Endothelial cell (in vitro differentiated cells): Measurements from ENCODE around the gene DUOX1. TPM values are rescaled to one million over a fixed set of nuclear protein-coding genes. Genes with fewer than 3 reads are reported as not detected.

ENCODE experiments used
- DNase-seq: peaks from one replicate; pipeline ENCODE4 v3.0.0; 2021; ENCODE audit warnings: low spot score
- H3K27ac Mint-ChIP-seq: one replicate; pipeline ENCODE4 v1.8.0; 2021; ENCODE audit warnings: mixed read lengths, inconsistent platforms; ENCODE audit not compliant: unreplicated experiment
- H3K27me3 Mint-ChIP-seq: one replicate; pipeline ENCODE4 v1.8.0; 2021; ENCODE audit warnings: mild to moderate bottlenecking, moderate library complexity, mixed read lengths, inconsistent platforms; ENCODE audit not compliant: unreplicated experiment
- H3K36me3 Mint-ChIP-seq: one replicate; pipeline ENCODE4 v1.8.0; 2021; ENCODE audit warnings: mild to moderate bottlenecking, low read depth, mixed read lengths, inconsistent platforms; ENCODE audit not compliant: unreplicated experiment
- H3K4me1 Mint-ChIP-seq: one replicate; pipeline ENCODE4 v1.8.0; 2021; ENCODE audit warnings: mild to moderate bottlenecking, mixed read lengths, inconsistent platforms; ENCODE audit not compliant: unreplicated experiment
- H3K4me3 Mint-ChIP-seq: one replicate; pipeline ENCODE4 v1.8.0; 2021; ENCODE audit warnings: mild to moderate bottlenecking, mixed read lengths, inconsistent platforms; ENCODE audit not compliant: unreplicated experiment
- H3K9me3 Mint-ChIP-seq: one replicate; pipeline ENCODE4 v1.8.0; 2021; ENCODE audit warnings: mixed read lengths, inconsistent platforms; ENCODE audit not compliant: unreplicated experiment
- total RNA-seq: library from RNA; stranded (reverse); fragmentation: NEBNext Ultra II Directional; extraction: Animal tissue kit (Norgen Biotek cat#: 25700); gene quantifications from one replicate; pipeline ENCODE4 v1.2.1, GENCODE V29; 2021; ENCODE audit not compliant: unreplicated experiment
- TF ChIP-seq, protein P1 (sequence below): fragments of 200-600 bp; sonication (generic); IDR thresholded peaks from one replicate; pipeline ENCODE4 v1.5.0; 2021; ENCODE audit warnings: antibody characterized with exemption; ENCODE audit not compliant: unreplicated experiment

Gene DUOX1
- total RNA-seq, 1 donor from 2014 or later = not detected

DNA sequence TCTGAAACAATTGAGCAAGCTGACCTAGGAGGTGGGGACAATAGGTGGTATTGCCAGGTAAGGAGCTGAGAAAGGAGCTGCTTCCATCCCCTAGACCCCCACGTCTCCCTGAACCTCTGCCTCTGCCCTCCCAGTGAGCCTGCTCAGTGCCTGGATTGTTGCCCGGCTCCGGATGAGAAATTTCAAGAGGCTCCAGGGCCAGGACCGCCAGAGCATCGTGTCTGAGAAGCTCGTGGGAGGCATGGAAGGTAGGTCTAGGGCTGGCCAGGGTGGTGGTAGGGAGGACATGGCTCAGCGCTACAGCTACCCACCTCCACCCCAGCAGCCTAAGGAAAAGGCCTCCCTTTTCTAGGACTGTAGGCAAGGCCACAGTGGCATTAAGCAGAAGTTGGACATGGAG is 13.3 kb downstream of the DUOX1 start:
- DNase-seq = no peak
- Mint-ChIP-seq H3K4me1 (peaks cover 3% of the 10 kb centered on the region), H3K36me3 (no peaks in the 10 kb centered on the region), H3K4me3 (no peak overlapping the region), H3K27me3 (peaks cover 5% of the 10 kb centered on the region), H3K9me3 (no peaks in the 10 kb centered on the region), H3K27ac (no peak overlapping the region)
- TF ChIP-seq, protein P1, sequence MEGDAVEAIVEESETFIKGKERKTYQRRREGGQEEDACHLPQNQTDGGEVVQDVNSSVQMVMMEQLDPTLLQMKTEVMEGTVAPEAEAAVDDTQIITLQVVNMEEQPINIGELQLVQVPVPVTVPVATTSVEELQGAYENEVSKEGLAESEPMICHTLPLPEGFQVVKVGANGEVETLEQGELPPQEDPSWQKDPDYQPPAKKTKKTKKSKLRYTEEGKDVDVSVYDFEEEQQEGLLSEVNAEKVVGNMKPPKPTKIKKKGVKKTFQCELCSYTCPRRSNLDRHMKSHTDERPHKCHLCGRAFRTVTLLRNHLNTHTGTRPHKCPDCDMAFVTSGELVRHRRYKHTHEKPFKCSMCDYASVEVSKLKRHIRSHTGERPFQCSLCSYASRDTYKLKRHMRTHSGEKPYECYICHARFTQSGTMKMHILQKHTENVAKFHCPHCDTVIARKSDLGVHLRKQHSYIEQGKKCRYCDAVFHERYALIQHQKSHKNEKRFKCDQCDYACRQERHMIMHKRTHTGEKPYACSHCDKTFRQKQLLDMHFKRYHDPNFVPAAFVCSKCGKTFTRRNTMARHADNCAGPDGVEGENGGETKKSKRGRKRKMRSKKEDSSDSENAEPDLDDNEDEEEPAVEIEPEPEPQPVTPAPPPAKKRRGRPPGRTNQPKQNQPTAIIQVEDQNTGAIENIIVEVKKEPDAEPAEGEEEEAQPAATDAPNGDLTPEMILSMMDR = no peak

DNA sequence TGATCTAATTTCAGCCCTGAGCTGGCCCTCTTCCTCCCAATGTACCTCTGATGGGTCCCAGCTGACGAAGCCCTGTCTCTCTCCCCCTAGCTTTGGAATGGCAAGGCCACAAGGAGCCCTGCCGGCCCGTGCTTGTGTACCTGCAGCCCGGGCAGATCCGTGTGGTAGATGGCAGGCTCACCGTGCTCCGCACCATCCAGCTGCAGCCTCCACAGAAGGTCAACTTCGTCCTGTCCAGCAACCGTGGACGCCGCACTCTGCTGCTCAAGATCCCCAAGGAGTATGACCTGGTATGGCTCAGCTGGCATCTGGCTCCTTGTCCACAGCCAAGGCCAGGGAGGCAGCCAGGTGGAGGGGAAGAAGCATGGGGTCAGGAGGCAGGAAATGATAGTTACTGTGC is 14.2 kb downstream of the DUOX1 start:
- DNase-seq = no peak
- no peaks in the 10 kb centered on the region for H3K36me3 Mint-ChIP-seq
- H3K27ac Mint-ChIP-seq = no peak overlapping the region
- H3K4me3 Mint-ChIP-seq = no peak overlapping the region
- TF ChIP-seq, protein P1 = no peak
- H3K9me3 Mint-ChIP-seq = no peaks in the 10 kb centered on the region
- H3K4me1 Mint-ChIP-seq = peaks cover 3% of the 10 kb centered on the region
- H3K27me3 Mint-ChIP-seq = peaks cover 5% of the 10 kb centered on the region

DNA sequence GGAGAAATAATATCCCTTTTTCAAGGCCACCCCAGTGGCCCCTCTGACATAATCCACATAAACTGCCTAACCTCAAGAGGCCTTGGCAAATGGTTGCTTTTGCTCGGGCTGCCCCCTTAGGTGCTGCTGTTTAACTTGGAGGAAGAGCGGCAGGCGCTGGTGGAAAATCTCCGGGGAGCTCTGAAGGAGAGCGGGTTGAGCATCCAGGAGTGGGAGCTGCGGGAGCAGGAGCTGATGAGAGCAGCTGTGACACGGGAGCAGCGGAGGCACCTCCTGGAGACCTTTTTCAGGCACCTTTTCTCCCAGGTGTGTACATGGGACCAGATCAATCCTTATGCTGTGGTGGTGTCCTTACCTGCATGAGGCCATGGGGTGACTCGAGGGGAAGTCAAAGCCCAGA is 15.0 kb downstream of the DUOX1 start:
- peaks cover 3% of the 10 kb centered on the region for H3K4me1 Mint-ChIP-seq
- no peak overlapping the region for H3K4me3 Mint-ChIP-seq
- TF ChIP-seq, protein P1 = no peak
- H3K27ac Mint-ChIP-seq = no peak overlapping the region
- no peaks in the 10 kb centered on the region for H3K9me3 Mint-ChIP-seq
- H3K36me3 Mint-ChIP-seq = no peaks in the 10 kb centered on the region
- no peak for DNase-seq
- peaks cover 5% of the 10 kb centered on the region for H3K27me3 Mint-ChIP-seq

DNA sequence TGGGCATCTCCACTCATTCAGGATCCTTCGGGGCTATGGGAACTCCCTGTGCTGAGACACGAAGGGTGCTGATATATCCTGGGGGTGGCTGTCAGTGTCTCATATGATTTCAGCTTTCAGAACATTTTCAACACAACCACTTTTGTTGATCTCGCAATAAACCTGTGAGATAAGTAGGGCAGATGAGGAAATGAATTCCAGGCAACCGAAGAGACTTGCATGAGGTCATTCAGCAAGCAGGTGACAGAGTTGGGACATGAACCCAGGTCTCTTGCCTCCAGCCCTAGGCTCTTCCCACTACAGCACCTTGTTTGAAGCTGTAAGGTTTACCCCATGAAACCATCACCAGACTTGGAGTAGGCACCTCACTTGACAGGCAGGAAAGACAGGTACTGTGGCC is 16.6 kb downstream of the DUOX1 start:
- no peak overlapping the region for H3K27ac Mint-ChIP-seq
- no peaks in the 10 kb centered on the region for H3K9me3 Mint-ChIP-seq
- H3K27me3 Mint-ChIP-seq = peaks cover 5% of the 10 kb centered on the region
- no peaks in the 10 kb centered on the region for H3K36me3 Mint-ChIP-seq
- no peak overlapping the region for H3K4me3 Mint-ChIP-seq
- DNase-seq = no peak
- peaks cover 3% of the 10 kb centered on the region for H3K4me1 Mint-ChIP-seq
- TF ChIP-seq, protein P1 = no peak

DNA sequence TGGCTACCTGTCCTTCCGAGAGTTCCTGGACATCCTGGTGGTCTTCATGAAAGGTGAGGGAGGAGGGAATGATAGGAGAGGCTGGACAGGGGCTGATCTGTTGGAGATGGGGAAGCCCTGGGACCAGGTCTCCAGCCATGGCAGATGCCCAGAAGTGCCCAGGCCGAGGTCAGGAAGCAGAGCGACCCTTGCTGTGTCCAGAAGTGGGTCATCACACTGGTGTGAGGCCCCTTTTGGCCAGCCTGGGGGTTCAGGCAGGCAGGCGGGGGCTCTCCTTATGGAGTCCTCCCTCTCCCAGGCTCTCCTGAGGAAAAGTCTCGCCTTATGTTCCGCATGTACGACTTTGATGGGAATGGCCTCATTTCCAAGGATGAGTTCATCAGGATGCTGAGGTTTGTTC is 17.8 kb downstream of the DUOX1 start:
- Mint-ChIP-seq H3K27me3 (peaks cover 6% of the 10 kb centered on the region), H3K27ac (no peak overlapping the region), H3K36me3 (peaks cover 3% of the 10 kb centered on the region), H3K9me3 (no peaks in the 10 kb centered on the region), H3K4me1 (peaks cover 3% of the 10 kb centered on the region), H3K4me3 (no peak overlapping the region)
- DNase-seq = no peak
- TF ChIP-seq, protein P1 = no peak
